Neural cell (in vitro differentiated cells): ENCODE measurements around the gene CPA1. TPM values are rescaled to one million over a fixed set of nuclear protein-coding genes. Genes with fewer than 3 reads are reported as not detected.

Experiments
- H2AFZ ChIP-seq: fragments of 200-600, 300-800 bp; sonication (generic), shearing (Covaris generic); 2 replicates; pipeline ENCODE4 v1.6.0; 2014; ENCODE audit warnings: low read depth, mild to moderate bottlenecking, antibody characterized with exemption, low read length, moderate library complexity
- H3F3A ChIP-seq: fragments of 200-600 bp; shearing (Covaris generic); 2 replicates; pipeline ENCODE4 v1.6.1; 2016; ENCODE audit warnings: mild to moderate bottlenecking, moderate library complexity, mixed read lengths, antibody characterized with exemption, low read length; ENCODE audit not compliant: insufficient read depth, poor library complexity, severe bottlenecking
- H3K27ac ChIP-seq: fragments of 200-600, 300-800 bp; sonication (generic), shearing (Covaris generic); 2 replicates; pipeline ENCODE4 v1.5.1; 2014; ENCODE audit warnings: mild to moderate bottlenecking, low read length, moderate library complexity
- H3K27me3 ChIP-seq: fragments of 300-800, 200-600 bp; sonication (generic), shearing (Covaris generic); 2 replicates; pipeline ENCODE4 v1.6.0; 2014; ENCODE audit warnings: mild to moderate bottlenecking, low read depth, low read length, moderate library complexity; ENCODE audit not compliant: insufficient read depth
- H3K36me3 ChIP-seq: fragments of 300-800, 200-600 bp; sonication (generic), shearing (Covaris generic); 2 replicates; pipeline ENCODE4 v1.5.1; 2014; ENCODE audit warnings: mild to moderate bottlenecking, antibody characterized with exemption, low read length, moderate library complexity; ENCODE audit not compliant: insufficient read depth
- H3K4me2 ChIP-seq: fragments of 300-800, 200-600 bp; sonication (generic), shearing (Covaris generic); 2 replicates; pipeline ENCODE4 v1.6.0; 2014; ENCODE audit warnings: mild to moderate bottlenecking, low read length
- H3K4me3 ChIP-seq: fragments of 300-800, 200-600 bp; sonication (generic), shearing (Covaris generic); 2 replicates; pipeline ENCODE4 v1.5.1; 2014; ENCODE audit warnings: mild to moderate bottlenecking, low read length, moderate library complexity
- H3K79me2 ChIP-seq: fragments of 200-600 bp; shearing (Covaris generic); replicated peaks from 2 replicates; pipeline ENCODE4 v1.6.0; 2014; ENCODE audit warnings: mild to moderate bottlenecking, low read length, moderate library complexity; ENCODE audit not compliant: insufficient read depth
- H3K9ac ChIP-seq: fragments of 300-800, 200-600 bp; sonication (generic), shearing (Covaris generic); 2 replicates; pipeline ENCODE4 v1.6.1; 2016; ENCODE audit warnings: mild to moderate bottlenecking, low read length, mixed read lengths
- H3K9me2 ChIP-seq: fragments of 200-600 bp; shearing (Covaris generic); 2 replicates; pipeline ENCODE4 v1.6.1; 2016; ENCODE audit warnings: mild to moderate bottlenecking, low read length, mixed read lengths; ENCODE audit not compliant: insufficient read depth
- H3K9me3 ChIP-seq: fragments of 200-600, 300-800 bp; sonication (generic), shearing (Covaris generic); 2 replicates; pipeline ENCODE4 v1.6.1; 2016; ENCODE audit warnings: mild to moderate bottlenecking, mixed run types, low read length, moderate library complexity, mixed read lengths
- H4K20me1 ChIP-seq: fragments of 200-600 bp; shearing (Covaris generic); 2 replicates; pipeline ENCODE4 v1.6.1; 2016; ENCODE audit warnings: mild to moderate bottlenecking, mixed run types; ENCODE audit not compliant: insufficient read depth
- EP300 ChIP-seq: fragments of 450-650 bp; conservative IDR thresholded peaks from 2 replicates; pipeline ENCODE4 v1.6.1; 2014; ENCODE audit warnings: antibody characterized with exemption, mild to moderate bottlenecking, moderate library complexity; ENCODE audit not compliant: poor library complexity, severe bottlenecking
- EZH2 ChIP-seq: fragments of 200-600, 300-800 bp; shearing (Covaris generic), sonication (generic); IDR thresholded peaks from 2 replicates; pipeline ENCODE4 v1.6.1; 2014; ENCODE audit warnings: antibody characterized with exemption, low read length, borderline replicate concordance, mild to moderate bottlenecking; ENCODE audit not compliant: insufficient read depth, poor library complexity, severe bottlenecking
- MXI1 ChIP-seq: fragments of 450-650 bp; conservative IDR thresholded peaks from 2 replicates; pipeline ENCODE4 v1.6.1; 2014; ENCODE audit warnings: antibody characterized with exemption, mild to moderate bottlenecking; ENCODE audit not compliant: poor library complexity, severe bottlenecking
- POLR2AphosphoS5 ChIP-seq: IDR thresholded peaks from 2 replicates; pipeline ENCODE4 v1.6.1; 2012
- RAD21 ChIP-seq: fragments of 450-650 bp; conservative IDR thresholded peaks from 2 replicates; pipeline ENCODE4 v1.6.1; 2014; ENCODE audit warnings: antibody characterized with exemption, mild to moderate bottlenecking, moderate library complexity
- SMC3 ChIP-seq: fragments of 450-650 bp; conservative IDR thresholded peaks from 2 replicates; pipeline ENCODE4 v1.6.1; 2014; ENCODE audit warnings: antibody characterized with exemption, mild to moderate bottlenecking, moderate library complexity; ENCODE audit not compliant: poor library complexity
- TAF1 ChIP-seq: IDR thresholded peaks from 2 replicates; pipeline ENCODE4 v1.6.1; 2012; ENCODE audit warnings: low read depth
- polyA plus RNA-seq: library from polyadenylated mRNA; depleted of rRNA; stranded (reverse); fragments of >200 nt; gene quantifications from 2 replicates; pipeline ENCODE4 v1.2.3, GENCODE V29; 2014
- TF ChIP-seq, protein P1 (sequence below): IDR thresholded peaks from 2 replicates; pipeline ENCODE4 v1.6.1; 2012; ENCODE audit warnings: borderline replicate concordance
- TF ChIP-seq, protein P2 (sequence below): fragments of 450-650 bp; IDR thresholded peaks from 2 replicates; pipeline ENCODE4 v1.5.1; 2014; ENCODE audit warnings: antibody characterized with exemption, mild to moderate bottlenecking, moderate library complexity; ENCODE audit not compliant: poor library complexity, severe bottlenecking

The CPA1 gene
- polyA plus RNA-seq, 1 donor from 2014 or later: not detected

DNA sequence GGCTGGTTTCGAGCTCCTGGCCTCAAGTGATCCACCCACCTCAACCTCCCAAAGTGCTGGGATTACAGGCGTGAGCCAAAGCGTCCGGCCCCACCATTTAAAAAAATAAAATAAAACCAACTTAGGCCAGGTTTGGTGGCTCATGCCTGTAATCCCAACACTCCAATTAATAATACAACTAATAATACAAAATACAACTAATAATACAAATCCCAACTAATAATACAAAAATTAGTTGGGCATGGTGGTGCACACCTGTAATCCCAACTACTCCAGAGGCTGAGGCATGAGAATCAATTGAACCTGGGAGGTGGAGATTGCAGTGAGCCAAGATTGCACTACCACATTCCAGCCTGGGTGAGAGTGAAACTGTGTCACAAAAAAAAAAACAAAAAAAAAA, 32.9 kb downstream of the CPA1 start:
- Histone ChIP-seq H3K79me2 (no peaks in the 10 kb centered on the region), H3K27ac (no peak overlapping the region), H3K4me3 (no peak overlapping the region), H3K27me3 (no peaks in the 10 kb centered on the region), H2AFZ (no peak overlapping the region), H3K36me3 (no peaks in the 10 kb centered on the region), H3F3A (peaks cover 7% of the 10 kb centered on the region), H3K9ac (no peak overlapping the region), H3K9me2 (no peaks in the 10 kb centered on the region), H4K20me1 (no peaks in the 10 kb centered on the region), H3K9me3 (no peaks in the 10 kb centered on the region), H3K4me2 (no peak overlapping the region)
- no peak for TF ChIP-seq MXI1
- TF ChIP-seq, protein P1, sequence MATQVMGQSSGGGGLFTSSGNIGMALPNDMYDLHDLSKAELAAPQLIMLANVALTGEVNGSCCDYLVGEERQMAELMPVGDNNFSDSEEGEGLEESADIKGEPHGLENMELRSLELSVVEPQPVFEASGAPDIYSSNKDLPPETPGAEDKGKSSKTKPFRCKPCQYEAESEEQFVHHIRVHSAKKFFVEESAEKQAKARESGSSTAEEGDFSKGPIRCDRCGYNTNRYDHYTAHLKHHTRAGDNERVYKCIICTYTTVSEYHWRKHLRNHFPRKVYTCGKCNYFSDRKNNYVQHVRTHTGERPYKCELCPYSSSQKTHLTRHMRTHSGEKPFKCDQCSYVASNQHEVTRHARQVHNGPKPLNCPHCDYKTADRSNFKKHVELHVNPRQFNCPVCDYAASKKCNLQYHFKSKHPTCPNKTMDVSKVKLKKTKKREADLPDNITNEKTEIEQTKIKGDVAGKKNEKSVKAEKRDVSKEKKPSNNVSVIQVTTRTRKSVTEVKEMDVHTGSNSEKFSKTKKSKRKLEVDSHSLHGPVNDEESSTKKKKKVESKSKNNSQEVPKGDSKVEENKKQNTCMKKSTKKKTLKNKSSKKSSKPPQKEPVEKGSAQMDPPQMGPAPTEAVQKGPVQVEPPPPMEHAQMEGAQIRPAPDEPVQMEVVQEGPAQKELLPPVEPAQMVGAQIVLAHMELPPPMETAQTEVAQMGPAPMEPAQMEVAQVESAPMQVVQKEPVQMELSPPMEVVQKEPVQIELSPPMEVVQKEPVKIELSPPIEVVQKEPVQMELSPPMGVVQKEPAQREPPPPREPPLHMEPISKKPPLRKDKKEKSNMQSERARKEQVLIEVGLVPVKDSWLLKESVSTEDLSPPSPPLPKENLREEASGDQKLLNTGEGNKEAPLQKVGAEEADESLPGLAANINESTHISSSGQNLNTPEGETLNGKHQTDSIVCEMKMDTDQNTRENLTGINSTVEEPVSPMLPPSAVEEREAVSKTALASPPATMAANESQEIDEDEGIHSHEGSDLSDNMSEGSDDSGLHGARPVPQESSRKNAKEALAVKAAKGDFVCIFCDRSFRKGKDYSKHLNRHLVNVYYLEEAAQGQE: no peak
- TF ChIP-seq EZH2: no peak
- no peak for TF ChIP-seq EP300
- TF ChIP-seq, protein P2, sequence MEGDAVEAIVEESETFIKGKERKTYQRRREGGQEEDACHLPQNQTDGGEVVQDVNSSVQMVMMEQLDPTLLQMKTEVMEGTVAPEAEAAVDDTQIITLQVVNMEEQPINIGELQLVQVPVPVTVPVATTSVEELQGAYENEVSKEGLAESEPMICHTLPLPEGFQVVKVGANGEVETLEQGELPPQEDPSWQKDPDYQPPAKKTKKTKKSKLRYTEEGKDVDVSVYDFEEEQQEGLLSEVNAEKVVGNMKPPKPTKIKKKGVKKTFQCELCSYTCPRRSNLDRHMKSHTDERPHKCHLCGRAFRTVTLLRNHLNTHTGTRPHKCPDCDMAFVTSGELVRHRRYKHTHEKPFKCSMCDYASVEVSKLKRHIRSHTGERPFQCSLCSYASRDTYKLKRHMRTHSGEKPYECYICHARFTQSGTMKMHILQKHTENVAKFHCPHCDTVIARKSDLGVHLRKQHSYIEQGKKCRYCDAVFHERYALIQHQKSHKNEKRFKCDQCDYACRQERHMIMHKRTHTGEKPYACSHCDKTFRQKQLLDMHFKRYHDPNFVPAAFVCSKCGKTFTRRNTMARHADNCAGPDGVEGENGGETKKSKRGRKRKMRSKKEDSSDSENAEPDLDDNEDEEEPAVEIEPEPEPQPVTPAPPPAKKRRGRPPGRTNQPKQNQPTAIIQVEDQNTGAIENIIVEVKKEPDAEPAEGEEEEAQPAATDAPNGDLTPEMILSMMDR: no peak
- TF ChIP-seq SMC3: no peak
- TF ChIP-seq RAD21: no peak
- no peak for TF ChIP-seq TAF1
- TF ChIP-seq POLR2AphosphoS5: no peak

DNA sequence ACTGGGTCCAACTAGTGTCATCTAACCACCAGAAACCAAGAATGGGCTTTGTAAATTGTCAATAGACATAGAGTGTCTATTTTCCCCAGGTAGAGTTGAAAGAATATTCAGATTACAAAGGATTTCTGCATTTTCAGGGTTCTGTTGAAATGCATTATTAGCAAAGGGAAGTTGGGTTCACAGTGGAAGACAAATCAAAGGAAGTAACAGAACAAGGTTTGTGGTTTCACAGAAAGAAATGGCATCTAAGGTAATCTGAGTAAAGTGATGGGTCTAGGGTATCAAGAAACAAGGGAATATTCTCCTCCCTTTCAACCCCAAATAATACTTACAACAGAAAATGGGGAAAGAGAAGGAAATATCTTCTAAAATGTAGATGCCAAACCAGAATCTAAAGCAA, 34.7 kb downstream of the CPA1 start:
- no peak overlapping the region for H3K4me3 ChIP-seq

More for the DNA sequence above, 34.7 kb downstream of the CPA1 start:
- no peaks in the 10 kb centered on the region for H3F3A ChIP-seq
- no peak overlapping the region for H3K27ac ChIP-seq
- no peak overlapping the region for H3K9ac ChIP-seq
- no peaks in the 10 kb centered on the region for H3K9me3 ChIP-seq
- H4K20me1 ChIP-seq: no peaks in the 10 kb centered on the region
- no peaks in the 10 kb centered on the region for H3K36me3 ChIP-seq
- H2AFZ ChIP-seq: no peak overlapping the region
- H3K4me2 ChIP-seq: no peak overlapping the region
- H3K79me2 ChIP-seq: no peaks in the 10 kb centered on the region
- H3K27me3 ChIP-seq: no peaks in the 10 kb centered on the region
- no peaks in the 10 kb centered on the region for H3K9me2 ChIP-seq
- no peak for TF ChIP-seq RAD21
- no peak for TF ChIP-seq EP300
- TF ChIP-seq SMC3: no peak
- TF ChIP-seq, protein P1: no peak
- TF ChIP-seq EZH2: no peak
- TF ChIP-seq POLR2AphosphoS5: no peak
- no peak for TF ChIP-seq TAF1
